Coronary artery (tissue), 2 donors: ENCODE data around the gene ABI3BP.
A peak's percentile ranks its signal among the peaks of the same experiment; 100 is the strongest.

Source experiments
- DNase-seq: peaks from one replicate; pipeline ENCODE4 v3.0.0-alpha.2; 2017; ENCODE audit warnings: low spot score
- H3K27ac ChIP-seq, 2 donors: fragments of 200-600 bp; sonication (generic); one replicate each; pipeline ENCODE4 v1.5.1; 2016 to 2019
- H3K4me3 ChIP-seq: fragments of 200-600 bp; sonication (generic); 2 replicates; pipeline ENCODE4 v1.5.1; 2016; ENCODE audit warnings: mild to moderate bottlenecking, moderate library complexity
- CTCF ChIP-seq: fragments of 200-600 bp; sonication (generic); IDR thresholded peaks from one replicate; pipeline ENCODE4 v1.5.1; 2019; ENCODE audit warnings: antibody characterized with exemption

Gene ABI3BP

DNA sequence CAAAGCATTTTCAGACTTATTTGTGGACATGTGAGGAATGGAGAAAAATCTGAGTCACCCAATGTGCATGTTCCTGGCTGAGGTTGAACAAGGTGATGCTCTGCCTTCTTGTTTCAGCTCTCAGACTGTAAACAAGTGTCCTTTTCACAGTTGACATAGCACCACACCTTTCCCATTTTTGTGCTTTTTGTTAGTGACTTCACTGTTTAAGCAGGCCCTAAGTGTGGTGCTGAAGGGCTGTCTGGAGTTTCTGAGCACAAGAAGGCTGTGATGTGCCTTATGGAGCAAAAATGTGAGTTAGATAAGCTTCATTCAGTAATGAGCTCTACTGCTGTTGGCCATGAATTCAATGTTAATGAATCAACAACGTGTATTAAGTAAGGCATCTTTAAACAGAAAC is 20.4 kb downstream of the ABI3BP start:
- TF ChIP-seq CTCF: no peak
- Histone ChIP-seq H3K4me3 (no peak overlapping the region), H3K27ac (peak overlapping the region in 1 of 2 donors; percentile 33)
- no peak for DNase-seq

GRCh38 chr3:100972301-100972844 is 20.8 kb downstream of the ABI3BP start:
- no peak for DNase-seq
- TF ChIP-seq CTCF: no peak
- Histone ChIP-seq H3K27ac (peak overlapping the region in 1 of 2 donors; percentile 33), H3K4me3 (no peak overlapping the region)

DNA sequence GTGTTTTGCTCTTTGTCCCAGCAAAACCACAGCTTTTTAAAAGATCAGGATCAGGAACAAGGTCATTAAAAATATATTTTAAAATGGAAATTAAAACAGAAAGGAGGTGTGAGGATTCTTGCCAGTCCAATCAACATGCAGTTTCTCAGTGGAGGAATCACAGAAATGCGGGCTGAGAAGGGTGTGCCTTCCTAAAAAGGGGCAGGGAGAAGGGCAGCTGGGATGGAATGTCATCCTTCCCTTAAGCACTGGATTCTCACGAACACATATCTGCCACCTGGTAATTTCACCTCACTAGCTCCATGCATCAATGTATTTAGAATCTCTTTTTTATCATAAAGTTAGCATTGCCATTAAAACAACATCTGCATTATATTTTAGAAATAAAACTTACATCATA is 21.4 kb downstream of the ABI3BP start:
- Histone ChIP-seq H3K4me3 (no peak overlapping the region), H3K27ac (no peak overlapping the region)
- no peak for DNase-seq
- TF ChIP-seq CTCF: no peak

DNA sequence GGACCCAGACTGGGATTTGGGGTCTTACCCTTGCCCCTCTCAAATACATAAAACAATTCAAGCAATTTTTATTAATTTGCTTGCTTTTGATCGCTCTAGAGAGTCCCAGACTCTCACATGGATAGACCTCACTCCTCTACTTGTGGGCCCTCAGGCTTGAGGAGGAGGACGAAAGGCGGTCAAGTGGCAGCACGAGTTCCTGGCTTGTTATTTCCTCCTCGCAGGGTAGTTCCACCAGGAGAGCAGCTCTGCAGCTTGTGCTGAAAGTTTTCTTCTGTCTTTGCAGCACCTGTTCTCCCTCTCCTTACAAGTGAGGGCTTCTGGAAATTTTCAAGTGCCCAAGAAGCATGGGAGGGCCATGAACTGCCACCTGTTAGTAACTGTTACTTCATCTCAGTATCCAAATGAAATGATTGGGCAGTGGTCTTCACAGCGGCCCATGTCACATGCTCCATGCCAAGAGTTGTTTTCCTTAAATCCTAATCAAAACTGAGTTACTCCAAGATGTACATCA is 22.7 kb downstream of the ABI3BP start:
- Histone ChIP-seq H3K4me3 (no peak overlapping the region), H3K27ac (peak overlapping the region in 1 of 2 donors; percentile 14)
- no peak for TF ChIP-seq CTCF
- DNase-seq: no peak

DNA sequence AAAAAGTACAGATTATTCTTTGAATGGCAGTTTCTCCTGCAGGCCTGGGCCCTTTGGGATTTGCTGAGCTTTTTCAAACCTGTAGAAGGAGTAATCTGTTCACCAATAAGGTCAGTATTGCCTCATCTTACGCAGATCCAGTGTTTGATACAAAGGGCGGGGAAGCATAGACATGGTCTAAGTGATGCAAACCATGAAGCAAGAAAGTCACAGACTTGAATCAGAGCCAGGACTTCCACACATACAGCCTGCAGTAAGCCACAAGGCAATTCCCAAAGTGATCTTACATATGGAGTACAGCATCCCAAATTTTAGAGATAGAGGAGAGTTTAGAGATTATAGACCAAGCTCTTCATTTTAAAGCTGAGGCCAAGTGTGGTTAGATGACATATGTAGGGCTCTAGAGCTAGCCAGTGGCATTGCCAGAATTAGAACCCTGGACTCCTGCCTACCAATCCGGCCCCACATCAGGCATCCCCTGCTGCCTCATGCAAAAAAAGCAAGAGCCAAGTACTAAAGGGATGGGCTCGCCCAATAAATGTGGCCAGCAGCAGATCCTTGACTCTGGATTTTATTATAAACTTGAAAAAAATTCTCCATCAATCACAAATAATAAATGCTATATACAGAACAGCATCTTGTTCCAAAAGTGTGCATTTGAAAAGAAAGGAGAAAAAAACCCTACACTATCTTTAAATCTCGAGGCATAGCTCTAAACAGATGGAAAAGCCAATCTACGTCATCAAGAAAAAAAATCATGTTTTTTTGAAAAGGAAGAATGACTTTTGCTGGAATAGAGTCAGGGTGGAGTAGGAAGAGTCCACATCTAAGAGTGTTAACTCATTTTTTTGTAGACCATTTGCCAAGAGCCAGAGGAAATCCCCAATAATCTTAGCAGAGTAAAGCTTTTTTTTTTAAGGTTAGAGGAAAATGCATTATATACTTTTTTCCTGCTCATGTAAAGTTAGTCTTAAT is 24.0 kb downstream of the ABI3BP start:
- no peak for TF ChIP-seq CTCF
- Histone ChIP-seq H3K27ac (peak overlapping the region in 1 of 2 donors; percentile 37), H3K4me3 (no peak overlapping the region)
- DNase-seq: no peak

GRCh38 chr3:100966807-100967206 is 26.4 kb downstream of the ABI3BP start:
- Histone ChIP-seq H3K4me3 (no peak overlapping the region), H3K27ac (no peak overlapping the region)
- TF ChIP-seq CTCF: no peak
- DNase-seq: no peak
